GM18505 (cell line): ENCODE data around the gene INPP5D.
"Not testable (repeated sequence)": the region's sequence is repeated elsewhere in the genome, so short reads cannot be mapped to it uniquely, and the experiment has no call there.

Experiments used
- ATAC-seq: cut with Tn5 transposase; IDR thresholded peaks from one replicate; pipeline ENCODE4 v1.9.1; 2021; ENCODE audit not compliant: unreplicated experiment
- POLR2A ChIP-seq: IDR thresholded peaks from 4 replicates; pipeline ENCODE4 v1.6.1; 2011; ENCODE audit warnings: borderline replicate concordance; ENCODE audit not compliant: insufficient read depth, insufficient read length; ENCODE audit errors: extremely low read depth

The INPP5D gene

DNA sequence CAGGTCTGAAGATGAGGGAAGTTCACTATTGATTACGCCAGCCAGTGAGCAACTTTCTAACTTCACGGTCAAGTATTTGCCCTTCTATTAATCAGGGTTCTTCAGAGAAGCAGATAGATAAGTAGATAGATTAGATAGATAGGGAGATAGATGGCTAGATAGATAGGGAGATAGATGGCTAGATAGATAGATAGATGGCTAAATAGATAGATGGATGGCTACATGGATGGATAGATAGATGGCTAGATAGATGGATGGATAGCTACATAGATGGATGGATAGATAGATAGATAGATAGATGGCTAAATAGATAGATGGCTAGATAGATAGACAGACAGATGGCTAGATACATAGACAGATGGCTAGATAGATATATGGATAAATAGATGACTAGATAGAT, 4.8 kb upstream of the INPP5D start:
- no peak for ATAC-seq
- no peak for TF ChIP-seq POLR2A

- no peak for ATAC-seq
- no peak for TF ChIP-seq POLR2A
These were observed 3.1 kb upstream of the INPP5D start for GRCh38 chr2:233056961-233057605.

DNA sequence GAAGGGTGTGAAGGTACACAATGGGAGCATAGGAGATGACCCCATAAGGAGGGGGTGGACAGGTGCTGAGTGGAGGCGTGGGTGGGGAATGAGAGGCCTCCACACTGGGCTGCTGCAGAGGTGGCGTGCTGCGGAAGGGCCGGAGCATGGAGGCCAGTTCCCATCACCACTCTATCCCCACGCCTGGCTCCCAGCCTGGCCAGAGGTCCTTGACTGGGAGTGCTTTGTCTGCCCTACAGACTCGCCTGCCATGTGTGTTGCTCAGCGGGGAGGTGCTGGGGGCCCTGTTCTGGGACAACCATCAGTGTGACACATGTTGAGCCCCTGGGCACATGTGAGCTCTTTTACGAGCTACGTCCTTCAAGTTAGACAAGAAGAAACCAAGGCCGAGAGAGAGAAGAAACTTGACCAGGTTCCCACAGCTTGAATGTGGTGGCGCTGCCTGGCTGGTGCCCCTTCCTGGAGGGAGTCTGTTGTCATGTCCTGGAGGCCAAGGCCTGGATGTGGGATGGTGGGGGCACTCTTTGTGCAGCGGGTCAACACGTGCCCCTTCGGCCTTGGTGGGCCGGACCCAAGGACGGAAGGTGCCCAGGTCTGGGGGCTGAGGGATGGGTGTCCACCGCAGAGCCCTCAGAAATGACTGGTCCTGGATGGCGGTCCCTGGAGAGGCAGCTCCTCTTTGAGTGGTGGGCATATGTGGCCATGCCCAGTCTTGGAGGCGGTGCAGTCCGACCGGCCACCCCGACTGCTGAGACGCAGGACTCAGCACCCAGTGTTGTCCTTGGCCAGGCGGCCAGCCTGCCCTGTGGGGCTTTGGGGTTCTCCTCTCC, 1.2 kb upstream of the INPP5D start:
- TF ChIP-seq POLR2A, result no peak
- no peak for ATAC-seq

DNA sequence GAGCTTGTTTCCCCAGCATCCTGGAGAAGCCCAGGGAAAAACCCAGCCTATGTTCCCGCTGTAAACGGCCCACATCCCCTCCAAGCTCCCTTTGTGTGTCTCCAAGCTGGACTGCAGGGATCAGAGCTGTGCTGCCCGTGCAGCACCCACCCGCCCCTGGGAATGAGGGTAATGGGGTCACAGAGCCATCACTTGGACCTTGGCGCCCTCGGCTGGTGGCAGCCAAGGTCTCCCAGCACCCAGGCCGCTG, 670 bp upstream of the INPP5D start:
- no peak for TF ChIP-seq POLR2A
- ATAC-seq, result no peak

DNA sequence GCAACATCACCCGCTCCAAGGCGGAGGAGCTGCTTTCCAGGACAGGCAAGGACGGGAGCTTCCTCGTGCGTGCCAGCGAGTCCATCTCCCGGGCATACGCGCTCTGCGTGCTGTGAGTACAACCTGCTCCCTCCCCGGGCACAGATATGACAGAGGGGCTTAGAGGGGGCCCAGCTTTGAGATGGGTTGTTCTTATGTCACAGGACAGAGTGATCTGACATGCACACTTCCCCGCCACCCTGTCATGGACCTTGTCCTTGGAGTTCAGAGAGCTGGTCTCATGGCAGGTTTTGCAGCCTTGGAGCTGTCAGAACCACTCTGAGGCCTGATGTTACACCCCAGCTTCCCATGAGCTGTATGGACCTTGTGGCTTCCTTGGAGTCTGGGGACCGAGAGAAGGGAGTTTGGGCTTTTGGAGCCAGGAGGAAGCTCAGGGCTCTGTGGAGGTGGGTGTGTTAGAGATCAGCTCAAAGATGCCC, 398 bp downstream of the INPP5D start:
- ATAC-seq, result no peak
- TF ChIP-seq POLR2A, result no peak

DNA sequence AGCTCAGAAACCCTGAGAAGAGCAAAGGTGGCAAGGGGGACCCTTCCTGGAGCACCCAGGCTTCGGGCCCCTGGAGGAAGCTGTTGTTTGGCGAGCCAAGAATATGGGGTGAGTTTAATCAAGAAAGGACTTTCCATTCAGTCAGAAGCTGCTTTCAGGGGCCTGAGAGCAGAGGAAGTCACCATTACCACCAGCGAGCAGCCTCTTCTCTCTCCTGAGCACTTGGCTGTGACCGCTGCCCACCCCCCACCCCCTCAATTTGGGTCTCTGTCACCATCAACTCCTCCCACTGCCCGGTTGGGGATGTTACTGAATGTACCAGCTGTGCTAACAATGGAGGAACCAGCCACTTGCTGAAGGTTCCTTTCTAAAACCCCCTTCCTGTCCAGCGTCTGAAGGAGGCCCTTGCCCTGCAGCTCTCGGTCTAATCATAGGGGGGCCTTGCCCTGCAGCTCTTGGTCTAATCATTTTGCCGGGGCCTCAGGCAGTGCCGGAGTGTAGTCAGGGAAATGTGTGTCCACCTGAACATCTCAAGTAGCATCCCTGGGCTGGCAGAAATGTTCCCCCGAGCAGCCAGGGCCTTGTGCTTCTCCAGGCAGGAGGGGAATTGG, 943 bp downstream of the INPP5D start:
- ATAC-seq, result no peak
- peak; percentile 71 for TF ChIP-seq POLR2A

DNA sequence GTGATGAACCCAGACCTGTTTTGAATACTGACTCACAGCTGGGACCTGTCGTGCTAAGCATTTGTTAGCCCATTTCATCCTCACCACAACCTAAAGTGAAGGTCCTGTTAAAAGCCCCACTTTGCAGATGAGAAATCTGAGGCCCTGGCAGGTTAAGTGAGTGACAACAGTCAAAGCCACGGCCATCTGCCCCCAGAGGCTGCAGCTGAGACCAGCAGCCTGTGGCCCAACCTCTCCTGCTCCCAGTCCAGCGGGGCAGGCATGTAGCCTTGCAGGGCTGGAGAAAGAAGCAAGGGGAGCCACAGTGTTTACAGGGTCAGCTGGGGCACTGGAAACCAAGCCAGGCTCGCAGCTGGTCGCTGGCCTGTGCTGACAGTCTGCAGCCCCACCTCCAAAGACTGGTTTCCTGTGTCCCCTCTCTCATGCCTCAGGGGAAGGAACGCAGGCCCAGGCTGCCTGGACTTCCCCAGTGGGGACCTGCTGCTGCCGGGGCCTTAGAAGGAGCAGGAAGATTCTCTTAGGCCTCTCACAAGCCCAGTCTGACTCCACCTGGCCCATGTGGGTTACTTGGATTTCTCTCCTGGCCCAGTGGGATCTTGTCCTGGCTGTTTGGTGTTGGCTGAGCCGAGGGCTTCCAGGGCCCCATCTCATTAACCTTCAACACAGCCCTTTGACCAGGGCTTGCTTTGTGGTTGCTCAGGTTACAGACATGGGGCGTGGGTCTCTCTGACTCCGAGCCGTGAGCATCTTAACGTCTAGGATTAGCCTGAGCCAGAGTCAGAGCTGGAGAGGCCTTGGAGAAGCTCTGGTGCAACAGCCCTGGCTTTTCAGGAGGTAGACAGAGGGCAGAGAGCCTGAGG, 1.7 kb downstream of the INPP5D start:
- TF ChIP-seq POLR2A, result no peak
- no peak for ATAC-seq

DNA sequence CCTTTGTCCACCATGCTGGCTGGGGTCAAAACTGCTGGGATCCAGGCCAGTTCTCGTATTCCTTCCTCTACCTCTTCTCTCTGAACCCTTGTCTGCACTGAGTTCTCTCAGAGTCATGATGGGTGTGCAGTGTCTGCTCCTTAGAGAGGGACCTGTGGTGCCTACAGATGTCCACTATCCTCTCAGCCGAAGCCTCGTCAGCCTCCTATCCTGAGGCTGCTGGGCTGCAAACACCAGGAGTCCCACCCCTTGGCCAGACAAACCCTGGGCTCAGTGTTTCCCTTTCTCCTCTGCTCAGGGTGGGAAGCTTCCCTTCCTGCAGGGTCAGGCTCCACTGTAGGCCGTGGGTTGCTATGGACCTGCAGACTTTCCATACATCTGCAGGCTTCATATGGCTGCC, 2.3 kb downstream of the INPP5D start:
- TF ChIP-seq POLR2A, result no peak
- ATAC-seq, result no peak

GRCh38 chr2:233062946-233063268, 2.8 kb downstream of the INPP5D start:
- no peak for ATAC-seq
- no peak for TF ChIP-seq POLR2A

- peak; percentile 97 for TF ChIP-seq POLR2A
- ATAC-seq, result peak; percentile 37
These were observed 3.3 kb downstream of the INPP5D start for GRCh38 chr2:233063269-233063975.

DNA sequence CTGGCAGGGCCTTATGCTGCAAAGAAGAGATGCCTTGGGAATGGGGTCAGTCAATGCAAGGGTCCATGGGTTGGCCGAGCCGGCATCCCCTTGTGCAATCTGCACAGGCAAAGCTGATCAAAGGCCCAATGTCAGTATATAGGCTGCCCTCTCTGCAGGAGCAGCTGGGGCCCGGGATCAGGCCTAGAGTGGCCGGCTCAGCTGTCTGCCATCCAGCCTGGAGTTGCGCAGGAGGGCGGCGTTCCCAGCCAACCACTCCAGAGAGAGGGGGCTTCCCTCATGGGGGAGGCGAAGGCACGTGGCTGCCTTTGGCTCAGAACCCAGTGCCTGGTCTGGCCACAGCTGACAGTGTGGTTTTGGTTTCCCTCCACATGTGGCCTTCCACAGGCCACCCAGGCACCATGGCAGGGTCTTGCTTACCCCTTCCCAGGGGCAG, 3.9 kb downstream of the INPP5D start:
- no peak for ATAC-seq
- TF ChIP-seq POLR2A, result no peak

DNA sequence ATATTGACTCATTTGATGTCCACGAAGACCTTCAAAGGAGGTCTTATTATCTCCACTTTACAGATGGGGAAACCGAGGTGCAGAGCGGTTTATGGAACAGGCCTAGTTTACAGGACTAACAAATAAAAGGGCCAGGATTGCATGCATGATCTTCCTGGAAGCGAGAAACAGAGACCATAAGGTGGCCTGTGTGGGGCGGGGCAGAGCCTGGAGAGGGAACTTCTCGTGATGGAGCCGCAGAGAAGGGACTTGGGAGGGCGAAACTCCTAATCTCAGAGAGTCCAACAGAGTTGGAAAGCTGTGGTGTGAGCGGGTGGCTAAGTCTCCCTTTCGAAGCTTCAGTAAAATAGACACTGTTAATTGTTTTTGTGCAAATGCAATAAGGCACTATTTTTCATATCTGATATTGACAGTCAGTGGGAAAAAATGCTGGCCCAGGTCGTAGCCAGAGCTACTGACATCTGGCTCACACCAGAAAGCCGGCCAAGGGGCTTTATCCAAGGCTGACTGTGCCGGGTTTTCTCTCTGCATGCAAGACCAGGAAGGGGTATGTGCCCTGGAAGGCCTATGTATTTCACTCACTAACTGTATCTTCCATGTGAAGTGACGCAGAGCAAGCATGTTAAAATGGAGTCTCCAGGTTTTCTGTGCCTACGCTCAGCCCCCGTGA, 4.5 kb downstream of the INPP5D start:
- no peak for ATAC-seq
- TF ChIP-seq POLR2A, result no peak

DNA sequence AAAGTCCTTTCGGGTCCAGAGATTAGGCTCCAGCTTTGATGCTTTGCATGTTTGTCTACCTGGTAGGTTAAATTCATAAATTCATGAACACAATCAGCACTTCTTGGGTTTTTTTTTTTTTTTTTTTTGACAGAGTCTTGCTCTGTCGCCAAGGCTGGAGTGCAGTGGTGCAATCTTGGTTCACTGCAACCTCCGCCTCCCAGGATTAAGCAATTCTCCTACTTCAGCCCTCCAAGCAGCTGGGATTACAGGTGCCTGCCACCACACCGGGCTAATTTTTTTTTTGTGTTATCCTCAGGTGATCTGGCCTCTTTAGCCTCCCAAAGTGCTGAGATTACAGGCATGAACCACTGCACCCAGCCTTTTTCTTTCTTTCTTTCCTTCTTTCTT, 5.1 kb downstream of the INPP5D start:
- not testable (repeated sequence) for ATAC-seq
